ENCODE results near the gene CFAP20DC.
"Not testable (repeated sequence)": the region's sequence is repeated elsewhere in the genome, so short reads cannot be mapped to it uniquely, and the experiment has no call there.

Gene CFAP20DC

DNA sequence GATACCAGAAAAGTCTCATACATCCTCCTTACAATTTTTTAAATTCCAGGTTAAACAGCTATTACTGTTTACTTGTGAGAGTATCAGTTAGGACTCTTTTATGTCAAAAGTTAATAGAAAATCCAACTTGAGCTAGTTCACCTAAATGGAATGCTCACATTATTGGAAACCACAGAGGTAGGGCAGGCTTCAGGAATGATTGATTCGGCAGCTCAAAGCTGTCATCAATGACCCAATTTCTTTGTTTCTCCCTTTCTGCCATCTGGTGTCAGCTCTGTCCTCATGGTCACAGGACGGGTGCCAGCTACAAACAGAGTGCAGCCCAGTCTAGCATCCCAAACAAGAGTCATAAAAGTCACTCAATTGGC is 32.2 kb downstream of the CFAP20DC start:
- DNase-seq = no peak

- DNase-seq = no peak
These were observed 32.8 kb downstream of the CFAP20DC start for GRCh38 chr3:59016930-59017616.

GRCh38 chr3:59013611-59014010 is 36.2 kb downstream of the CFAP20DC start:
- DNase-seq = no peak

DNA sequence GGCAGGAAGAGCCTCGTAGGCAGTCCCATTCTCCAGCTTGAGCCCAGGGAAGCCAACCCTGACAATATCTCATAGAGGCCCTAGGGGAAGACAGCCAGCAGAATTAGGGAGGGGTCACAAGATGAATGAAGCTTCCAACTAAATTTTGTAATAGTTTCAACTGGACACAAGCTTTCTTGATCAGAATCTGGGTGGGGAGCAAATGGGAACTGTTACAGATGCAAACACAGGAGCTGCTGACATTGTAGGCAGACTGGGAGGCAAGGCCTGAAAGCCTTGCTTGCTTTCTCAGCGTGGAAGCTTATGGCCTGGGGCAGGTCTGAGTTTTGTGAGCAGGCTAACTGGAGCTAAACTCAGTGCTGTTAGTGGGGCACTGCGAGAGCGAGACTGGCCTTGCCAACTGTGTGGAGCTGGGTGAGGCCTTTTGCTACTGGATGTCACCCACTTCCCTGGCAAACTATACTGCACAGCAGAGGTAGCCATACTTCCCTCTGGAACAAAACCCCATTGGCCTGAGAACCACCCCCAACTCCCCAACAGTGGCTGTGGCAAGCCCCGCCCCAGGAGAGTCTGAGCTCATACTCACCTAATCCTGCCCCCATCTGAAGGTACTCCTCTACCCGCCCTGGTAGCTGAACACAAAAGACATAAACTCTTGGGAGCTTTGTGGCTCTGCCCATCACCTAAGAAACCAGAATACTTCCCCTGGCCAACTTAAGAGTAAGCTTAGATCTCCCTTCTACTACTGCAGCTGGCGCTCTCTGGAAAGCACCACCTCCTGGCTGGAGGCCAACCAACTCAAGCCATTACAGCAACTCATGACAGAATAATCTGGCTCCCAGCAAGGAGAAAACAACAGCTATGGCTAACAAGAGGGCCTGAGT is 42.9 kb downstream of the CFAP20DC start:
- no peak for DNase-seq

- DNase-seq = no peak
These were observed 48.1 kb downstream of the CFAP20DC start for GRCh38 chr3:59001675-59002074.

DNA sequence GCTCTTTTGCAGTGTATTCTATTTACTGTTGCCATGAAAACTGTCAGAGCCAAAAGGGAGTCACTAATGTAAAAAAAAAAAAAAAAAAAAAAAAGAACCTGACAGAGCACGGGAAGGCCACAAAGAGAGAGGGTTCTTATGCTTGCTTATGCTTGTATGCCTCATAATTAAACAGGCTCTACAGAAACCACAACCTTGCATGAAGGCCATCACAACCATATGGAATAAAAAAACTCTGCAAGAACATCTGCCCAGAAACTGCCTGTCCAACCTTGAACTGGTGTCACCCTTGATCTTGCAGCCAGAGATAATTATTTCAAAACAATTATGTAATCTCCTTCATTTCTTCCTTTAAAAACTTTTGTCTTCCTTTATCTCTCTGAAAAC is 50.1 kb downstream of the CFAP20DC start:
- DNase-seq = no peak

GRCh38 chr3:58999134-58999773 is 50.6 kb downstream of the CFAP20DC start:
- DNase-seq = no peak

DNA sequence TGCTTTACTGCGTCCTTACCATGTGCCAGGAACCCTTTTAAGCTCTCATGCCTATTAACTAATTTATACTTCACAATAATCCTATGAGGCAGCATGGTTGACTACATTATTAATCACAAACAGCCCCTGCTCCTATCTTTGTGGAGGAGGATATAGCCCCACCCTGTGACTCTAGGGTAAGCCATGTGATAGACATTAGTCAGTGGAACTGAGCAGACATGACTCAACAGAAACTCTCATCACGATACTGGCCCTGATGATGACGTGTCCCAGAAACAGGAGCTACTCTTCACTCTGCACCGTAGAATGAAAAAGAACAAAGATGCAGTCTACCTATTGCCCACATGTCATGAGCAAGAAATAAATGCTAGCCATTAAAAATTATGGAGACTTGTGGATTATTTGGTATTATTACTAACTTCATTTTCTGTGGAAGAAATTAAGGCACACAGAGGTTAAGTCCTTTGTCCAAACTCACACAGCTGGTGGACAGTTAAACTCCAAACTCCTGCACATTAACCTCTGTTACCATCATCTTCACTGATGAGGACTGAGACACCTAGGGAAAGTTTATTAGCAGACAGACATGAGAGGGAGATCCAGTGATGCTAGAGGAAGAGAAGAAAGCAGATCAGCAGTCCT is 51.2 kb downstream of the CFAP20DC start:
- DNase-seq = peak; percentile 46

GRCh38 chr3:58996730-58997129 is 53.1 kb downstream of the CFAP20DC start:
- DNase-seq = no peak

DNA sequence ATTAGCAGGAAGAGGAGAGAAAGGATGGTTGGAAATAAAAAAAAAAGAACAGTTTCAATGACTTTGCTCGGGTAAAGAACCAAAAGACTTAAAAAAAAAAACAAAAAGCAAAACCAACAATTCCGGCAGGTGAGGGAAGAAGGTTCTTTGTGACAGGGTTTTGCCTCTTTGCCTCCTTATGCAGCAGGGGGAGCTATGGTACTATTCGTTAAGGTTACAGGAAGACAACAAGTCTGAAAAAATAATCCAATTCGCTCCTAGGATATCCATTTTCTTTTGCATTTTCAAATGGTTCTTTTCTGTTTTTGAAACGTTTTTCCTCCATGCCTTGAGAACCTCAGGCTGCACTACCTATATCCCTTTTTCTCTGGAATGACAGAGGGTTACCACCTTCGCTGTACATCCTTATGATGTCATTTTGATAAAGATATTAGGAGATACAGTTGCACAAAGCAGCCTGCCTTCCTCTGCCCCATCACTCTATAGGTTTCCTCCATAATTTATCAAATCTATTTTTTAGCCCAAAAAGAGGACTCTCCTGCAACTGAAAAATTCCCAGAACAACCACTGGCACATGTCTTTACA is 55.0 kb downstream of the CFAP20DC start:
- no peak for DNase-seq

DNA sequence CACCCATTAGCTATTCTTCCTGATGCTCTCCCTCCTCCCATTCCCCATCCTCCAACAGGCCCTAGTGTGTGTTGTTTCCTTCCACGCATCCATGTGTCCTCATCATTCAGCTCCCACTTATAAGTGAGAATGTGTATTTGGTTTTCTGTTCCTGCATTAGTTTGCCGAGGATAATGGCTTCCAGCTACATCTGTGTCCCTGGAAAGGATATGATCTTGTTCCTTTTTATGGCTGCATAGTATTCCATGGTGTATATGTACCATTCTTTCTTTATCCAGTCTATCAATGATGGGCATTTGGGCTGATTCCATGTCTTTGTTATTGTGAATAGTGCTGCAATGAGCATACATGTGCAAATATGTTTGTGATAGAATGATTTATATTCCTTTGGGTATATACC is 56.3 kb downstream of the CFAP20DC start:
- no peak for DNase-seq

GRCh38 chr3:58991623-58992022 is 58.2 kb downstream of the CFAP20DC start:
- DNase-seq = no peak

DNA sequence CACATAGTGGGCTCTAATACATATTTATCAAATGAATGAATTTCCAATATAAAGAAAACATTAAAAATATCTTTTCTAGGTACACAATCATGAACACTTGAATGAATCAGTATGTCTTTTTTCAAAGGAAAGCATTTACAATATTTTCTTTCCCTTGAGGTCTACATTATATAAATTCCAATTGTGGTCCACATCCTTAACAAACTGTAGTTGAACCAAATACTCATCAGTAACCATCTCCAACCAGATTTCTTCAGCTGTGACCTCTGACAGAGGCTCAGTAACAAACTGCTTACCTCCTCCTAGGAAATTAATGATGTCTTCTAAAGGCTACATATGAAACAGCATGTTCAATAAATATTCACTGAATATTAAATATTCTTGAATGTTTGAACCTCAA is 58.8 kb downstream of the CFAP20DC start:
- DNase-seq = no peak

DNA sequence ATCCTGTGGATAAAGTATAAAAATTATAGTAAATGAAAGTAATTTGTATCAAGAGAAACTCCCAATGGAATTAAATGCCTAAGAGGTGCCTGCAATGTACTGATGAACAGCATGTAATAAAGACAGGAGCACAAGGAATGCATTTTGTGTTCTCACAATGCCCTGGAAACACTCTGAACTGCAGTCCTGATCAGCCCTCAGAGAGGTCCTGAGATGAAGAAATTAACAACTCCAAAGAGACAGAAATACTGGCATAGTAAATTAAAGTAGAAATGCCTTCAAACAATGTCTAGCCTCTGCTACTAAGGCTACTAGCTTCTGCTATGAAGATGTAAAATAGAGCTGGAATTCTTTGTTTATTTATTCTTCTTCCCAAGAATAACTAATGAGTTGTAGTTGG is 59.9 kb downstream of the CFAP20DC start:
- DNase-seq = no peak

DNA sequence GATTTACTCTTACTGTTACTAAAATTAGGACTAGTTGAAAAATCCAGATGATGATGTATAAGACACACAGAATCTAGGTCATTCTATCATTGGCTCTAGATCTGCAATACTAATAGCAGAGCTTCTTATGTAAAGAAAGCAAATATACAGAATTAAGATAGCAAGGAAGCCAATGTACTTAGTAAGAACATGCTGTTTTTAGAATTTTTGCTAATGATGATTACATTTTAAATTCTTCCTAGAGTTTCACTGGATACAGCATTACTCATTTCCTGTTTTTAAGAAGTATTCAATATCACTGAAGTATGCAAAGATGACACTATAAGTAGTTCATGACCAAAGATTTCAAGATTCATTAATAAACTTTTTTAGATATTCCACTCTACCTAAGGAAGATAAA is 60.7 kb downstream of the CFAP20DC start:
- no peak for DNase-seq

- DNase-seq = no peak
These were observed 61.8 kb downstream of the CFAP20DC start for GRCh38 chr3:58988041-58988440.

GRCh38 chr3:58986654-58987053 is 63.2 kb downstream of the CFAP20DC start:
- no peak for DNase-seq

DNA sequence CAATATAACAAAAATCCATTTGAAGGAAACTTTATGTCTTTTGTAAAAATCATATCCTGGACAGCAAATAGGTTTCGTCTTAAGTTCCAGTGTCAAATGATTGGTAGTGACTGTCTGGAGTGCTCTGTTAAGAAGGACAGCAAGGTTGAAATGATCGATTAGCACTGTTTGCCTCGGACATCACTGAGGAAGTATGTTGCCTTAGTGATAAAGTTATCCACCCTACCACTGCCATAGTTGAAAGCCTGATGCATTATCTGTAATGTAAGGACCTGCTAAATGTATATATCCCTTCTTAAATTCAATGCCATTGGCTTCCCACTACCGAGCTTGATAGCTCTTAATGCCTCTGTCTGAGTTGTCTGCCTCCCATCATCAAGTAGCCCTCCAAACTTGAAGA is 70.0 kb downstream of the CFAP20DC start:
- no peak for DNase-seq

- DNase-seq = no peak
These were observed 76.0 kb downstream of the CFAP20DC start for GRCh38 chr3:58973796-58974195.

DNA sequence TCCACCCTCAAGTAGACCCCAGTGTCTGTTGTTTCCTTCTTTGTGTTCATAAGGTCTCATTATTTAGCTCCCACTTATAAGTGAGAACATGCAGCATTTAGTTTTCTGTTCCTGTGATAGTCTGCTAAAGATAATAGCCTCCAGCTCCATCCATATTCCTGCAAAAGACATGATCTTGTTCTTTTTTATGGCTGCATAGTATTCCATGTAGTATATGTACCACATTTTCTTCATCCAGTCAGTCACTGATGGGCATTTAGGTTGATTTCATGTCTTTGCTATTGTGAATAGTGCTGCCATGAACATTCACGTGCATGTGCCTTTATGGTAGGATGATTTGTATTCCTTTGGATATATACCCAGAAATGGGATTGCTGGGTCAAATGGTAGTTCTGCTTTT is 82.0 kb downstream of the CFAP20DC start:
- not testable (repeated sequence) for DNase-seq

DNA sequence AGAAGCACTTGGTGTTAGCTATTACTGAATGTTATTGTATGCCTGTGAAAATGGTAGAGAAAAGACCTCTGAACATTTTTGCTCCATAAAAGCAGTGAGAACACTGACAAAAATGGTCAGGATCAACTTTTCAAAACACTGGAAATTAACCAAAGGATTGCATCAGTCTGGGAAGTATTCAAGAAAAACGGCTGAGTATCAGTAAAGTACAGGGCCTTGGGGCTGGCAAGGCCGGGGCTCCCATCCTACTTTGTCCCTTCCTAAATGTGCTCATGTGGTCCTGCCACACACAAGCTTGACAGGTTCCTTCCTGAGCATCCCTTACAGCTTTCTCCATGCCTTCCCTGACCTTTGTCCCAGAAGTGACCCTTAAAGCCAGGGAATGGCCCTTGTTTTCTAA is 84.0 kb downstream of the CFAP20DC start:
- no peak for DNase-seq

DNA sequence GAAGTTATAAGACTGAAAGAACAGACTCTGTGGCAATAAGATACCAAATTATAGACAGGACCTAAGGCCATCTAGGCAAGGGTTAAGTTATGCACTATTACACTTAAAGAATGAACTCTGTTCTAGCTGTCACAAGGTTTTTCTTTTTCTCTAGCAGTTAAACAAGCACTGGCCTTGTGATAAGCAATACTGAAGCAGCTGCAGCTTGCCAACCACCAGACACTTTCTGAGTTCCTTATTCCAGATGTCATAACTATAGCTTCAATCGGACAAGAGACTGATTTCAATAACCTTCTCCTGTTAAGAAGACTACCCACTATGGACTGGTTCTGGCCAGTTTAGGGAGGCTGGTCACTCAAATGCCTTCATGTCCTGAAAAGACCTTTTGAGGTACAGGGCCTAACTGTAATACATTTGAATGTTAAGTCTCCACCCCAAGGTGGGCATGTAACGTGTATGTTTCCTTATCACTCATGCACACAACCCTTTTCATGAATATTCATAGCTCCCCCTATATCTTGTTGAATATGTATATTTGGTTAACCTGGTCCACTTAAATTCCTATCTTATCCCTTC is 85.8 kb downstream of the CFAP20DC start:
- DNase-seq = no peak

DNA sequence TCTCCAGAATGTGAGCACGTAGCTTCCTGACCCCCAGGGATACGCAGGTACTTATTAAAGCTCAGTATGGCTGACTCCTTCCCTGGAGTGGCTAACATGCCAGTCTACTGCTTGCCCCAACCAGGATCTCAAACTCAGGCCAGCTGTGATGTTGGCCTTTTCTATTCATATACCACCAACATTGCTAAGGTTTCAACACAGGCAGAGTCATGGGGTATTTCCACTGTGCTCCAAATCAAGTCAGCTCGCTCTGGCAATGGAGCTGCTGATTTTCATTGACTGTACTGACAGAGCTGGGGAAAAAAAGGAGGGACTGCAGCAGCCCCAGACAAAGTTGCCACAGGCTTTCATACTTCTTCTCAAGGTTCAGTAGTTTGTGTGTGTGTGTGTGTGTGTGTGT is 87.0 kb downstream of the CFAP20DC start:
- DNase-seq = no peak

All from stimulated activated CD4-positive, alpha-beta T cell treated with anti-CD3 and anti-CD28 coated beads, Interleukin-1b, Interleukin-23, amount 100 ng/mL, for 48 hours (primary cell).